NCI-H446 treated with DMSO at 0.1 percent for 48 hours (cell line): ENCODE data around the gene GDF2.

Experiments used
- DNase-seq: peaks from one replicate; lab custom pipeline; 2025; lab: John Stamatoyannopoulos, UW

GDF2 gene

DNA sequence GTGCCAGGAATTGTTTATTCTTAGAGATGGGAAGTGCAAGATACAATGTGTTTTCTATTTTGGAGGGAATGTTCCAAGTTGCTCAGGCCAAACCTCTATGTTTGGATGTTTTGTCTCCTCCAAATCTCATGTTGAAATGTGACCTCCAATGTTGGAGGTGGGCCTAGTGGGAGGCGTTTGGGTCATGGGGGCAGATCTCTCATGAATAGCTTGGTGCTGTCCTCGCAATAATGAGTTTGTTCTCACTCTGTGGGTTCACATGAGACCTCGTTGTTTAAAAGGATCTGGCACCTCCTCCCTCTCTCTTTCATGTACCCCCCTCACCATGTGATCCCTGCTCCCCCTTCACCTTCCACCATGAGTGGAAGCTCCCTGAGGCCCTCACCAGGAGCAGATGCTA lies 30.6 kb upstream of the GDF2 start:
- DNase-seq, result no peak

DNA sequence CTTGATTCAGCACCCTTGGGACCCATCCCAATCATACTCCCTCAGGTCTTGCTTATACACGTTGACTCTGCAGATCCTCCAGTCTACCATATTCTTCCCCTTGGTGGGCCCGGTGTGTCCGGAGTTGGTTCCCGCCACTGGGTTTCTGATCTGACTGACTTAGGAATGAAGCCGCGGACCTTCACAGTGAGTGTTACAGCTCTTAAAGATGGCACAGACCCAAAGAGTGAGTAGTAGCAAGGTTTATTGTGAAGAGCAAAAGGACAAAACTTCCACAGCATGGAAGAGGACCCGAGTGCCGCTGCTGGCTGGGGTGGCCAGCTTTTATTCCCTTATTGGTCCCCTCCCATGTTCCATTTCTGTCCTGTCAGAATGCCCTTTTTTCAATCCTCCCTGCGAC lies 28.2 kb upstream of the GDF2 start:
- DNase-seq, result no peak

DNA sequence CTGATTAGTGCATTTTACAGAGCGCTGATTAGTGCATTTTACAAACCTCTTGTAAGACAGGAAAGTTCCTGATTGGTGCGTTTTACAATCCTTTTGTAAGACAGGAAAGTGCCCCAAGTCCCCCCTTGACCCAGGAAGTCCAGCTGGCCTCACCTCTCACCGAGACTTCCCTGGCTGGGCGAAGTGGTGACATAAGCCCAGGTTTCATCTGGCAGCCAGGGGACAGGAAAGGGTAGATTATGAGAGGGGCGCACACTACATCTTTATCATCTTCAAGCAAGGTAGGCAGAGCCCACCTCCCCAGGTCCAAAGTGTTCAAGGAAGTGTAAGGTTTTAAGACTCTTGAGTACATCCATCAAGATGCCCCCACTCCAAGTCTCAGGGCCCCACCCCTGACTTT lies 27.8 kb upstream of the GDF2 start:
- DNase-seq, result no peak

DNA sequence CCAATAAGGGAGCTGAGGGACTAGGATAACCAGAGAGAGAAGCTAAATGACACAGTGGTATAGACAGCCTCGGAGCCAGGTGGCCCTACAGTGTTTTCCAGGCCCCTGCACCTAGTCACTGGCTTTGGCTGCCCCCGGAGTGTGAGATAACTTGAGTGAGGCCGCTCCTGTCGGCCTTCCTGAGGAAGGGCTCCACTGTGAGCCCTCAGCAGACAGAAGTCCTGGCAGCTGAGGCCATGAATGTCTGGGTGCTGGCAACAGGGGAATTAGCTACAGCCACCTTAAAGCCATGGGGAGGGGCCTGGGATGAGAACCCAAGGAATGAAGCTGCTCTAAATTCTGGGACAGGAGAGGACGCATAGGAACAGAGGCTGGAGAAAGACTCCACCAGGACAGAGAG lies 26.8 kb upstream of the GDF2 start:
- no peak for DNase-seq

DNA sequence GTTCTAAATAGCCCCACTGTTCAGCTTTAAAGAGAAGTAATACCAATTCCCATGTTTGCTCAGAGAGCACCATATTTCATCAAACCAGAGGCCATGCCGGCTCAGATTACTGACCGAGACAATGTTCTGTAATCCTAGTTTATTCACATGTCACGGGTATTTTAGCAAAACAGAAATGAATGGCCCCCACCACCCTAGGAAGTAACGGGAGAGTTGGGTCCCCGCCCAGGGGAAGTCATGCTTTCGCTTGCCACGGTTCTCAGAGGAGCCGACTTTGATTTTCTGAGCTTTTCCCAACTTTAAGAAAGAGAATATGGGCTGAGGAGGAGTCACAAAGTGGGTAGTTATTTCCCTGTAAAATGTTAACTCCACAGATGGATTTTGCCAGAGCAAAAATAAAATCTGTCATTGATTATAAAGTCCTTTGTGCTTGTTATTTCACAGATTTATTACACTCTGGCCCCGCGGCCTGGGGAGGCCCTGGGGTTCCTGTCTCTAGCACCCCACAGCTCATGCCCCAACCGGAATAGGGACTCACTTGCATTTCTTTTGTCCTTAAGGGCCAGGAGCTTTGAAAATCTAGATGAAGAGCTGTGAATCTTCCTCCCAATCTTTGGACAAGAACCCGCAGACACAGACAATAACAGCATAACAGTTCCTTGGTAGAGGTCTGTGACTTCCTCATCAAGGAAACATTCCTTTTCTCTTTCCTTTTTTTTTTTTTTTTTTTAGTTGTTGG lies 25.9 kb upstream of the GDF2 start:
- no peak for DNase-seq

DNA sequence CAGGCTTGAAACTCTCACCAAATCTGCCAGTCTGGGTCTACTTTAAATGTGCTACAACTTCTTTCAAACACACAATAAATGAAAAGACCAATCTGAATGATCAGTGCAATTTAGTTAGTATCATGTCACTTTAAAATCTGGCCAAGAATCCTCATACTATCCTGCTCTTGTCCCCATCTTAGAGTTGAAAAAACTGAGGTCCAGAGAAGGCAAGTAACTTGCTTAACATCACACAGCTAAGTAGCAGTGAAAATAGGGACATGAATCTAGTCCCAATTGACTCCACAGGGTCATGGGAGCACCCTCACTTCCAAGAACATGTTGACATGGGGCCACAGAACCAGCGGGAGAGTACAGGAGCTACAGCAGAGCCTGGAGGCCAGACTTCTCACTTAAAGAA lies 25.3 kb upstream of the GDF2 start:
- DNase-seq, result no peak

DNA sequence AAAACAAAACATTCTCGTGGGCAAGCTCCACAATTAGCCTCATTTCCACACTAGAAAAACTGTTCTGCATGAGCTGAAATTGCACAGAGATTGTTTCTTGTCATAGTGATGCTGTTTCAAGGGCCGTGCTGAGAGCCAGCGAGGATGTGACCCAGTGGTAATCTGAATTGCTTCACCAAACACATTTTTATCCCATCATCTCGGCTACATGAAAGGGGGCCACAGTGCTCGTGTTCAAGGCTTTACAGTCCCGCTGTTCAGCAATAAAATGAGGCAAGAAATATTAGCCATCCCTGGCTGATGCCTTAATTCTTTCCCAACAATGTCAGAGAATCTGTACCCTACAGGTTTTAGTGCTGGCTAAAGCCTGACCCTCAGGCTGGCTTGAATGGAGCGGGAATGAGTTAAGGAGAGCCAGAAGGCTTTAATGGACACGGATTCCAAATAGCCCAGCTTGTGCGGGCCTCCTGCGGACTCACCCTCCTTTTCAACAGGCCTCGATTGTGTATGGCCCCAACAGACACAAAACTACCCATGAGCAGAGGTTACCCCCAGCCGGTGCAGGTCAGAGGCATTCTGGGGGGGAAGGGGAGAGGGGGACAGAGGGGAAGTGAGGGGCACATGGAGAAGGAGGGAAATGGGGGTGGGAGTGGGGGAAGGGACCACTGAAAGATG lies 24.3 kb upstream of the GDF2 start:
- no peak for DNase-seq

DNA sequence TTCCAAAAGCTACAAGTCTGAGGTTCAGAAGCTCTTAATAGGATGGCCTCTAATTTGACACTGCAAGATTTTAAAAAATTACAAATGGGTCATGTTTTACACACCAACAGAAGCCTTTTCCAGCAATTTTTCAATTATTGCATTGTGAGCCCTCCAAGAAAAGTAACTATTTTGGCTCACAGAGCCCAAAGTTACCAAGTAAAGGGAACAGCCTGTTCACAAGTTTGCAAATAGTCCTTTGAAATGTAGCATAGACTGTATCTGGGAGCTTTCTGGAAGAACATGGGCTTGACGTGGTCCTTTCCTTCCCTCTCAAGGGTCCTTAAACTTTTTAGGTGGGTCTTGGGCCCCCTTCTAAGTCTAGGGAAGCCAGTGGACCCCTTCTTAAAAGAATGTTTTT lies 23.5 kb upstream of the GDF2 start:
- no peak for DNase-seq

DNA sequence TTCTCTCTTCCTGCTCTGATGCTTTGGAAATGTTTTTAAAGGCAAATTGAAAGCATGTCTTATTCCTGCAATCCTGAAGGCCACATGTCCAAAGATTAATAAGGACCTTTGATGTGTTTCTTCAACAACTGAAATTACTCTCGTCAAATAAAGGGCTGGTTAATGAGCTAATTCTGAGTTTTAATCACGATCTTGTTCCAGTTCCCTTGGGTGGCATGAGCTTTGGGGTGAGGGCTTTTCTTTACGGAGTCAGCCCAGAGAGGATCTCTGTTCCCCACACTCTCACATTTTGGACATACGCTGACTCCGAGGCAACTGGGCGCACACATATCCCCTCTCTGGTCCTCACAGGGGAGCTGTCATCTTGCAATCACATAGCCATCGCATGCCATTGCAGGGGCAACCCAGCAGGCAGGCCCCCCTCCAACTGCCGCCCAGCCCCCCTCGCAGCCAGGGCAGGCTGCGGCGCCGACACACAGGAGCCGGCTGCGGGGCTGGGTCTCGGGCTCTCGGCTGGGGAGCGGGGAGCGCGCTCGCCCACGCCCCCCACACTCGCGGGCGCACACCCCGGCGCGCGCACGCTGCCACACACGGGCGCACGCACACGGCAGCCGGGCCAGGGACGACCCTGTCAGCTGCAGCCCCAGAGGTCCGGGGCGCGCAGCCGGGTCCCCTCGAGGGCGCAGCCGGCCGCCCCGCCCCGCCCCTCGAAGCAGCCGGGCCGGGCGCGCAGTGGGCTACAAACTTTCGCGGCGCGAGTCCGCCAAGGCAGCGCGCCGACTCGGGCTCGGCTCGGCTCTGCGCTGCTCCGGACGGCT lies 22.4 kb upstream of the GDF2 start, which contains the start of gene GDF10:
Gene GDF10 (plus strand): TSS at position 587 of the 818 bp plus-strand sequence. CDS start 455 bp downstream, outside the sequence.
- no peak for DNase-seq

DNA sequence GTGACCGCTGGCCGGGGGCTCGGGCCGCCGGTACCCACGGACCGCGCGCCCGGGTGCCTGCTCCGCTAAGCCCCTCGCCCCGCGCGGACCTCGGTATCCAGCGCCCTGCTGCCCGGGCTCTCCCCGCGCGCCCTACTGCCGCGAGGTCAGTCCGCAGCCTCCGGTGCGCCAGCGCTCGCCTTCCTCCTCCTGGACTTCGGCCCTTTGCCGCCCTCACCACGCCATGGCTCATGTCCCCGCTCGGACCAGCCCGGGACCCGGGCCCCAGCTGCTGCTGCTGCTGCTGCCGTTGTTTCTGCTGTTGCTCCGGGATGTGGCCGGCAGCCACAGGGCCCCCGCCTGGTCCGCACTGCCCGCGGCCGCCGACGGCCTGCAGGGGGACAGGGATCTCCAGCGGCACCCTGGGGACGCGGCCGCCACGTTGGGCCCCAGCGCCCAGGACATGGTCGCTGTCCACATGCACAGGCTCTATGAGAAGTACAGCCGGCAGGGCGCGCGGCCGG lies 21.8 kb upstream of the GDF2 start:
- DNase-seq, result no peak

DNA sequence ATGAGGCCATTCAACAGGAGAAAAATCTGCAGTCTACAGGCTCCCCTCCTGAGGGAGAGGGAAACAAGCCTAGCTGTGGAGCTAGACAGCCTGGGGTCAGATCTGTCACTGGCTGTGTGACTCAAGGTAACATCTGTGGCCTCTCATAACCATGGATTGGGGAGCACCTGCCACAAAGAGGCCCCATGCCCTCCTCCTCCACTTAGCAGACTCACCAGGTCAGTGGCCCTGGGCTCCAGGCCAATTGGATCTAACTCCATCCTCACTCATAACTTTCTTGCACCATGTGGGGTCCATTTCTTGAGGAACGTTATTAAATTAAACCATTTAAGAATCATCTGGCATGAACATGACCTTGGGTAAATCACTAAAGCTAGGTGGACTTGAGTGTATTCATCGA lies 20.4 kb upstream of the GDF2 start:
- DNase-seq, result no peak

DNA sequence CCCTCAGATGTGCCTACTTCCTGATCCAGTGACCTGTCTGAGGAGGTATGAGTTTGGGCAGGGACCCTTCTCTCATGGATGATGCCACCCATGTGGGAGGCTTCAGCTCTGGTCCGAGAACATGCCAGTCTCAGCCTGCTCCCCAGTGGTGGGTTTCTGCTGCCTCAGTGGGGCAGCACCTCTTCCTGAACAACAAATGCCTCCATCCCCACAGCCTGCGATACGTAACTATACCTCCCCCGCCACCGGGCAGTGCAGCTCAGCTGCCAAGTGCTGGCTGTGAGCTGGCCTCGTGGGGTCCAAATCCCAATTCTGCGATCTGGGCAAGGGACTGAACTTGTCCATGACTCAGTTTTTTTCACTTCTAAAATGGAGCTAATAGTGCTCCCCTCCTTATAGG lies 19.1 kb upstream of the GDF2 start:
- DNase-seq, result no peak

DNA sequence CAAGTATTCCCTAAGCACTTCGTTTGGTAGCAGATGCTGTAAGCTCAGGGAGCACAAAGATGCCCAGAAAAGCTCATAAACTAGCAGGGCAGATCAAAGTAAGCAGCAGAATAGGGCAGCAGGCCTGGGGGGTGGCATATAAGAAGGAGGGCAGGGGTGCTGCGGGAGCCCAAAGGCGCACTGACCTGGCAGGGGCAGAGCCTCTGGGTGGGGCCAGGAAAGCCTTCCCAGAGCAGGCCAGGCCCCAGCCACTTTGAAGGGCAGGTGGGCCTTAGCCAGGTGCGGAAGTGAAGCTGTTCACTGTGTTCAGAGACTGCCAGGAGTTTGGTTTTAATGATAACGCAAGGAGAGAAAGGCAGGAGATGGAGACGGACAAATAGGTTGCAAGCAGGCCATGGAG lies 18.4 kb upstream of the GDF2 start:
- no peak for DNase-seq

DNA sequence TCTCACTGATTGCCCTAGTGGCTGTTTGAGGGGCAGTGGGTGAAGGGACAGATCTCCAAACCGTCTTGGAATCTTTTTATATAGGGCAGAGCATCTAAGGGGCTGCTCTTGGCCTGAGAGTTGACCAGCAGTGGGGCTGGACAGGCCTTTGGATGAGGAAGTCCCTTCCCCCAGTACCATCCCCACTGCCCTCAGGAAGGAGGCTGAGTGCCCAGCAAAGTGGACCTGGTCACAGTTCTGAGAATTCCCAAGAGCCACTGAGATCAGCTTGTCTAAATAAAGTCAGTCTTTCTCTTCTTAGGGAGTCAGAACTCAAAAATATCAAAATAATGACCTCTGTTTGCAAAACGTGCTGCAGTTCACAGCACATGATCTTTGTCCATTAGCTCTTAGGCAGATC lies 16.7 kb upstream of the GDF2 start:
- DNase-seq, result no peak

DNA sequence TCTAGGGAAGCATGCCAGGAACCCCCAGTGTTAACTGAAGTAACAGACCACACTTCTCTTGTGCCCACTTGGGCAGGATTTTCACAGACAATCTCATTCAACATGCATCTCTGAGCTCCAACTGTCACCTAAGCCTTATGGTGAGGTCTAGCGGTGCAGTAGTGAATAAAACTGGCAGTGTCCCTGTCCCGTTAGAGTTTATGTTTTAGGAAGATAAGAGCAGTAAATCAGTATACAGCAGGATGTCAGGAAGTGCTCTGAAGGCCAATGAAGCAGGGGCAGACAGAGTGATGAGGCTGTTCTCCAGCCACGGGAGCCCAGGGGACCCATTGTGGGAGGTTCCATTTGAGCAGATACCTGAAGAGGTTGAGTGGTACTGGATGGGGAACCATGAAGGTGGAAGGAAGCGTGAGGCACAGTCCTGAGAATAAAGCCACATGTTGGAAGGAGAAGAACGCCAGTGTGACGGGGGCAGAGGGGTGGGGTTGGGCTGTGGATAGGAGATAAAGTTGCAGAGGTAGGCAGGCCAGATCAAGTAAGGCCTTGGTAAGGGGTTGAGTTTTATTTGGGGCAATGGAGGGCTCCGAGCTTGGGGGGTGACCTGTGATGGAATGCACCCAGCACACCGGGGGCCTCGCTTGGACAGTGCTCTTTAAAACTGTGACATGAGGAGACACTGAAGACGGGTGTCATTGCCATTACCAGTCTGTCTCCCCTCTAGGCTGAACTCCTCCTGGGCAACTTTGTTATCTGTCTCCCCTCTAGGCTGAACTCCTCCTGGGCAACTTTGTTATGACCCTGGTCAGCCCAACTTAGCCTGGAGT lies 15.7 kb upstream of the GDF2 start:
- no peak for DNase-seq

DNA sequence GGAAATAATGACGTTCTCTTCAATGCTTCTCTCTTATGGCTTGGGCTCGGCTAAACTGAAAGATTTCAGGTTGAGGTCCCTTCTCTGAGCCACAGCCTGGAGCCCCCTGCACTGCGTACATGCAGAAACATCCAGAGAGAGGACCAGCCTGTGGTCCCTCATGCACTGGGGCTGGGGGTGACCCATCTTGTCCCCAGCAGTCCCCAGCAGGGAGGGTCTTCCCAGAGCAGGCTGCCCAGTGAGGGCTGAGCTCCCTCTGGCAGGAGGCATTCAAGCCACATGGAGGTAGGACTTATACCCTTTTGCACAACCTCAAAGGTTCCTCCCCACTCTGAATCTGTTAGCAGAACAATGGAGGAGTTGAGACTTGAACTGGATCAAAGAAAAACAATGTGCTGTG lies 14.9 kb upstream of the GDF2 start:
- DNase-seq, result no peak

DNA sequence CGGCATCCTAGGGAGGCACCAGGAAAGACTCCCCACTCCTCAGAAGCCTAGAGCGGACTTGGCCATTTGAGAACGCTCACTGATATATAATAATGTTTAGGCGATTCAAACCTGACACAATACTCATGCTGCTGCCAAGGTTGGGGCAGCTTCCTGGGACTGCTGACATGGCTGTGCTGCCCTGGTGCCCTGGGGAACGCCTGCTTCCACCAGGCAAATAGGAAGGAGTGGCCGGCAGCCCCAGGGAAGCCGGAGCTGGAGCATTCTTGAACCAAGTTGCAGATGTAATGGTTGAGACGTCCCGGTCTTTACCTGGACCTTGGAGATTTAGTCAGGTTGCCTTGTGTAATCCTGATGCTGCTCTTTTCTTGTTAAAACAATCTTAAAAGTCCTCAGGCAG lies 13.5 kb upstream of the GDF2 start:
- DNase-seq, result no peak

DNA sequence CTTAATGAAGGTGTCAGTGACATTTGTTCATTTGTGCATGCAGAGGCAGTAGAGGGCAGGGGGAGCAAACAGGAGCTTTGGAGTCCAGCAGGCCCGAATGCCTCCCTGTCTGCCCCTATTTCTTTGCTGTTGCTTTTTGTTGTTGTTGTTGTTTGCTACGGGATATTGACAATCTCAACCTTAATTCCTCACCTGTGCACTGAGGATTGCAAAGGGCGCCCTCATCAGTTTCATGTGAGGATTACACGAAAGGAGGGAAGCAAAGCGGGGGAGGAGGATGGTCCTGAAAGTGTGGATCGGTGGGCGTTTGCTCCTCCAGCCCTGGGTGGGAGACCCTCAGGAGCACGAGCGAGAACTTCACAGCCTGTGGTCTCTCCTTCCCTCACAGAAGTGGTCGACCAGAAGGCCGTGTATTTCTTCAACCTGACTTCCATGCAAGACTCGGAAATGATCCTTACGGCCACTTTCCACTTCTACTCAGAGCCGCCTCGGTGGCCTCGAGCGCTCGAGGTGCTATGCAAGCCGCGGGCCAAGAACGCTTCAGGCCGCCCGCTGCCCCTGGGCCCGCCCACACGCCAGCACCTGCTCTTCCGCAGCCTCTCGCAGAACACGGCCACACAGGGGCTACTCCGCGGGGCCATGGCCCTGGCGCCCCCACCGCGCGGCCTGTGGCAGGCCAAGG lies 12.7 kb upstream of the GDF2 start:
- DNase-seq, result no peak

DNA sequence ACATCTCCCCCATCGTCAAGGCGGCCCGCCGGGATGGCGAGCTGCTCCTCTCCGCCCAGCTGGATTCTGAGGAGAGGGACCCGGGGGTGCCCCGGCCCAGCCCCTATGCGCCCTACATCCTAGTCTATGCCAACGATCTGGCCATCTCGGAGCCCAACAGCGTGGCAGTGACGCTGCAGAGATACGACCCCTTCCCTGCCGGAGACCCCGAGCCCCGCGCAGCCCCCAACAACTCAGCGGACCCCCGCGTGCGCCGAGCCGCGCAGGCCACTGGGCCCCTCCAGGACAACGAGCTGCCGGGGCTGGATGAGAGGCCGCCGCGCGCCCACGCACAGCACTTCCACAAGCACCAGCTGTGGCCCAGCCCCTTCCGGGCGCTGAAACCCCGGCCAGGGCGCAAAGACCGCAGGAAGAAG lies 12.2 kb upstream of the GDF2 start:
- DNase-seq, result no peak

DNA sequence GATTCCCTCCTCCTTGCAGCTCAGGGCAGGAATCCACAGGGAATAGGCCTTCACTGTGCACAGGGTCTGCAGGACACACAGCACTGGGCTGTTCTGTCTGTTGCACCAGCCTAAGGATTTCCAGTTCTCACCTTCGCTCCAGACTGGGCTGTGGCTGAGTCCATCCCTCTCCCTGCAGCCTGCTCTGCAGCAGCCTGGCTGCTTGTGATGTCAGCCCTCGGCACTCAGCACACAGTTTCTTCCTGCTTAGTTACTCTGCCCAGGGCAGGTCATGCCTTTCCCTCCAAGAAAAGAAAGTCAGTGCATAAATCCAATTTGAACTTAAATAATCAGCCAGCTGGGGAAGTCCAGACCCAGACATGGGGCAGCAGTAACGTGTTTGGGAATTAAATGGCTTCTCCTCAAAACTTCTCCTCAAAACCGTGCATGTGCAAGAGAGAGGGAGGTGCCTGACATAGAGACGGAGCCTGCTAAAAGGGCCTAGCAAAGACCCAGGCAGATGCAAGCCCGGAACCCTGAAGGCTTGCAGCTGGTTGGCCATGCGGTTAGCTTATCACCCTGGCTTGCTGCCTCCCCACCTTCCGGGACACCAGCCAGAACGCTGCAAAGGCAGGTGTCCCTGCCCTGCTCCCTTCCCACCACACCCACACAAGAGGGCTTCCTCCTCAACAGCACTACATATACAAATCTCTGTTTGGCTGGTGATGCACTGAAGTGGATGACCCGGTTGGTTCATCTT lies 10.9 kb upstream of the GDF2 start:
- no peak for DNase-seq
